NCI-H1105 (cell line): ENCODE results near the gene NUP107.
"Not testable (repeated sequence)": the region's sequence is repeated elsewhere in the genome, so short reads cannot be mapped to it uniquely, and the experiment has no call there.

Experiments
- DNase-seq: peaks from one replicate; lab custom pipeline; 2025; lab: John Stamatoyannopoulos, UW

The NUP107 gene

GRCh38 chr12:68686595-68687521 is at the start of gene NUP107:
TSS of gene NUP107 (plus strand) at chr12:68686978. CDS start at chr12:68687066, 88 bp downstream.
- DNase-seq = peak; percentile 96

- not testable (repeated sequence) for DNase-seq
Measured at GRCh38 chr12:68637439-68637838, 49.3 kb upstream of the NUP107 start.

GRCh38 chr12:68638171-68638570 is 48.6 kb upstream of the NUP107 start:
- no peak for DNase-seq

- DNase-seq = no peak
Measured at GRCh38 chr12:68638721-68639395, 47.9 kb upstream of the NUP107 start.

- DNase-seq = no peak
Measured at GRCh38 chr12:68639396-68639767, 47.4 kb upstream of the NUP107 start.

- no peak for DNase-seq
Measured at GRCh38 chr12:68641138-68641537, 45.6 kb upstream of the NUP107 start.

GRCh38 chr12:68646484-68646883 is 40.3 kb upstream of the NUP107 start:
- no peak for DNase-seq

GRCh38 chr12:68647507-68647906 is 39.3 kb upstream of the NUP107 start:
- DNase-seq = no peak

- no peak for DNase-seq
Measured at GRCh38 chr12:68648179-68648578, 38.6 kb upstream of the NUP107 start.

GRCh38 chr12:68665016-68665569 is 21.7 kb upstream of the NUP107 start:
- no peak for DNase-seq

- no peak for DNase-seq
Measured at GRCh38 chr12:68667291-68667690, 19.5 kb upstream of the NUP107 start.

- no peak for DNase-seq
Measured at GRCh38 chr12:68667896-68668295, 18.9 kb upstream of the NUP107 start.

- DNase-seq = no peak
Measured at GRCh38 chr12:68671179-68671578, 15.6 kb upstream of the NUP107 start.

GRCh38 chr12:68673788-68674187 is 13.0 kb upstream of the NUP107 start:
- no peak for DNase-seq

- DNase-seq = no peak
Measured at GRCh38 chr12:68674376-68674775, 12.4 kb upstream of the NUP107 start.

- no peak for DNase-seq
Measured at GRCh38 chr12:68675101-68675842, 11.5 kb upstream of the NUP107 start.

GRCh38 chr12:68676854-68677253 is 9.9 kb upstream of the NUP107 start:
- DNase-seq = not testable (repeated sequence)

GRCh38 chr12:68686262-68686594 is 550 bp upstream of the NUP107 start:
- no peak for DNase-seq

- no peak for DNase-seq
Measured at GRCh38 chr12:68695454-68695853, 8.7 kb downstream of the NUP107 start.

GRCh38 chr12:68699486-68699885 is 12.7 kb downstream of the NUP107 start:
- no peak for DNase-seq

- no peak for DNase-seq
Measured at GRCh38 chr12:68727776-68728175, 41.0 kb downstream of the NUP107 start.

GRCh38 chr12:68733661-68734071 is 46.9 kb downstream of the NUP107 start:
- DNase-seq = no peak
